Epithelial cell of prostate (primary cell): ENCODE measurements around the gene RAPGEF5.
A peak's percentile ranks its signal among the peaks of the same experiment; 100 is the strongest.

Experiments used
- DNase-seq: peaks from one replicate; pipeline ENCODE4 v3.0.0-alpha.2; 2011; ENCODE audit warnings: low read depth, low spot score
- H3K27ac ChIP-seq: fragments of 450-650 bp; 2 replicates; pipeline ENCODE4 v1.5.1; 2017; ENCODE audit warnings: mild to moderate bottlenecking

RAPGEF5 gene, protein sequence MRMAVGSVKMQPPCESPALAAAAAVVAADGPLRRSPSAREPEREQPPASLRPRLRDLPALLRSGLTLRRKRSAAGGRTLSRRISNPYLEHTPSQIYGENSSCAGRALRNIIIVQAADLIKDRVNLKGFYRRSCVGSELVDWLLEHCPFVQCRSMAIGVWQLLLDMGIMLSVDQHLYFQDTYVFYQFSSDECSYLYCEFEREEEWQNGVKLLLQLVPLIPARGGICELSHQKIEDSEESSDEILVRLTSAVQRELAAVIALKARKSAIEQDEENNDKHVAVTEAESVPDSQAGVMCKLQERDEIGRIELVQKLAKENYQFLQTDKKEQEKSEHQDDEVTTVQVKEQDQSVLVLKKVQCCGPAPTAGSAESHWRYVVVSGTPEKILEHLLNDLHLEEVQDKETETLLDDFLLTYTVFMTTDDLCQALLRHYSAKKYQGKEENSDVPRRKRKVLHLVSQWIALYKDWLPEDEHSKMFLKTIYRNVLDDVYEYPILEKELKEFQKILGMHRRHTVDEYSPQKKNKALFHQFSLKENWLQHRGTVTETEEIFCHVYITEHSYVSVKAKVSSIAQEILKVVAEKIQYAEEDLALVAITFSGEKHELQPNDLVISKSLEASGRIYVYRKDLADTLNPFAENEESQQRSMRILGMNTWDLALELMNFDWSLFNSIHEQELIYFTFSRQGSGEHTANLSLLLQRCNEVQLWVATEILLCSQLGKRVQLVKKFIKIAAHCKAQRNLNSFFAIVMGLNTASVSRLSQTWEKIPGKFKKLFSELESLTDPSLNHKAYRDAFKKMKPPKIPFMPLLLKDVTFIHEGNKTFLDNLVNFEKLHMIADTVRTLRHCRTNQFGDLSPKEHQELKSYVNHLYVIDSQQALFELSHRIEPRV

GRCh38 chr7:22356701-22357310 lies at the start of gene RAPGEF5:
Gene RAPGEF5, minus strand, starts transcription at chr7:22357154. Its CDS starts 94 bp downstream, at chr7:22357060.
- peak within 1 kb of the TSS; percentile 92 for H3K27ac ChIP-seq
- no peak for DNase-seq

DNA sequence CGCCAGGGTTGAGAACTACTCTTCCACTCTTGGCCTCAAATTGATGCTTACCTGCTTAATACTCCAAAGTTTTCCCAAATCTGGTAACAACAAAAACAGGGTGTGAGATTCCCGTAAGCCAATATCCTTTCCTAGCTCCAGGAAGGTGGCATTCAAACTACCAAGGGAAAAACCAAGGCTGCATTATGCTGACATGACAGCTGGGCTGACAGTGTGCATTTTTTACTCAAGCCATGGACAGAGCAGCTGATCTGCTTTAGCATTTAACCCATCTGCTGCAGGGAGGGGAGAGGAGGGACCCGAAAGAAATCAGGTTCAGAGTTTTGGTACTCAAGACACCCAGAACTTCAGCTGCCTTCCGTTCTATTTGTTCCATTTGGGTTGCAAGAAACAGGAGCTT lies 49.8 kb upstream of the RAPGEF5 start:
- DNase-seq = no peak
- no peak overlapping the region for H3K27ac ChIP-seq

- no peak for DNase-seq
- no peak overlapping the region for H3K27ac ChIP-seq
Measured at GRCh38 chr7:22404421-22405023, 47.6 kb upstream of the RAPGEF5 start.

GRCh38 chr7:22403344-22403743 lies 46.4 kb upstream of the RAPGEF5 start:
- no peak overlapping the region for H3K27ac ChIP-seq
- DNase-seq = no peak

- no peak for DNase-seq
- no peak overlapping the region for H3K27ac ChIP-seq
Measured at GRCh38 chr7:22402250-22402649, 45.3 kb upstream of the RAPGEF5 start.

DNA sequence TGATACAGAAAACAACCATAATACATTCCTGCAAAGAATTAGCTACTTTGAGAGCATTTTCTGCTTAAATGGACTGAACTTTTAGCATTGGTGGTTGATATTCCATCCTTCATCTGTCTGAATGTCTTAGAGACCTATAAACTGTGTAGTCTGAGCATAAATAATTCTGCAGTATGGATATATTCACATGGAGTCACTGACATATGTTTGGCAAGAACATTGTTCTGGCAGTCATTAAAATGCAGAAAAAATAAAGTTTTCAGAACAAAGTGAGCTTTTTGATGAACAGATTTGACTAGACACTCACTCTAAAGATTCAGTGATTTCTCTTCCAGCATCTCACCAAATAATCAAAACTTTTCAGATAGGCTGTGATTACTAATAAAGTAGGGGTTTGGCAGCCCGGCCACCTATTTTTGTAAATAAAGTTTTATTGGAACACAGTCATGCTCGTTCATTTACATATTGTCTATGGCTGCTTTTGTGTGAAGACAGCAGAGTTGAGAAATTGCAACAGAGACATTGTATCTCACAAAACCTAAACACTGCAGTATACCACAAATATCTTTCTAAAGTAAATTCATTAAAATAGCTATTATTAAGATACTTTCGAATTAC lies 44.1 kb upstream of the RAPGEF5 start:
- H3K27ac ChIP-seq = no peak overlapping the region
- no peak for DNase-seq

GRCh38 chr7:22400150-22400814 lies 43.3 kb upstream of the RAPGEF5 start:
- no peak for DNase-seq
- H3K27ac ChIP-seq = no peak overlapping the region

GRCh38 chr7:22399546-22399945 lies 42.6 kb upstream of the RAPGEF5 start:
- H3K27ac ChIP-seq = no peak overlapping the region
- no peak for DNase-seq

GRCh38 chr7:22399091-22399490 lies 42.1 kb upstream of the RAPGEF5 start:
- no peak overlapping the region for H3K27ac ChIP-seq
- DNase-seq = no peak

DNA sequence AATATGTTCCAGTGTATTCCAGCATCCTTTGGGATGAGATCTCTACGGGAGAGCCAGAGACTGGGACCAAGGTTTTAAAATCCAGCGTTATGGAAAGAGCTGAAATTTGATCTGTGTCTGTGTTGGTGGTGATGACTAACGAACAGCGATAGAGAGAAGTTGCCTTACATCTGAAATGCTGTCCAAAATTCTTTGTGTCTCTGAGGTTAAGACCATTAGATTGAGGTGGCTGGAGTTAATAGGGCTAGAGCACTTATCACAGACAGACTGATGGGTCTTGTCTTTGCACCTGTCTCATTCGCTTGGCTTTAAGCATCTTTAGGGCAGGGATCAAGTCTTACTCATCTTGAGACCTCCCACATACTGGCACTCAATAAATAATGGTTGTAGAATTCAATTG lies 41.0 kb upstream of the RAPGEF5 start:
- no peak for DNase-seq
- H3K27ac ChIP-seq = no peak overlapping the region

DNA sequence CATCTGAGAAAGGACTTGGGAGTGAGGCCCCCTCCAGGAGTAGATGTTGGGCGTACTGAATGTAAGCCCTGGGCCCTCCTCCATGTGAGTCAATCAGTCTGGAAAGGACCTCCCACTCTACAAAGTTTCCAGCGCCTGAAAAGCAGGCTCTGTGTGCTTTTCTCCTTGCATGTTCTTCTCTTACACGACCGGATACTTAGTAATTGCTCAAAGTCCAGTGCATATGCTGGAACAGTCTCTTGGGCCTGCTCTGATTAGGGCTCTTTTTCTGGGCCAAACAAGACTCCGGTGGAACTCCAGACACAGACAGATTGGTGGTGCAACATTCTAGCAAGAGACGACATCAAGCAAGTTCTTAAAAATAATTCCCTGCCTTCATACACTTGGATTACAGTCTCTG lies 38.3 kb upstream of the RAPGEF5 start:
- no peak for DNase-seq
- H3K27ac ChIP-seq = no peak overlapping the region

DNA sequence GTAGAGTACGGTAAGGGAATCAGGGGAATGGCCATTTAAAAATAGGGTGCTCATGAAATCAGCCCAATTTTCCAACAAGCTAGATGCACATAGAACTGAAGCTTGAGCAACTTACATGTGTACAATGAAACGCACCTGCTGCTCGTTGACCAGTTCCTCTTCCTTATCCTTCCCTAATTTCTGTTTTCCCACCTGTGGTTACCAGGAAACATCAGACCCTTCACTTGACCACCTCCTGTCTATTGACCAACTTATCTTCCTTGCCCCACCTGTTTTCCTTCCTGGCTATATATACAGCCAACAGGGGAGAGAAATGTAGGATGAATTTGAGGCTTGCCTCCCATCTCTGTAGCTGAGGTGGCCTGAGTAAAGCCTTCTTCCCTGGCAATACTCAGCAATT lies 37.8 kb upstream of the RAPGEF5 start:
- no peak overlapping the region for H3K27ac ChIP-seq
- DNase-seq = no peak

DNA sequence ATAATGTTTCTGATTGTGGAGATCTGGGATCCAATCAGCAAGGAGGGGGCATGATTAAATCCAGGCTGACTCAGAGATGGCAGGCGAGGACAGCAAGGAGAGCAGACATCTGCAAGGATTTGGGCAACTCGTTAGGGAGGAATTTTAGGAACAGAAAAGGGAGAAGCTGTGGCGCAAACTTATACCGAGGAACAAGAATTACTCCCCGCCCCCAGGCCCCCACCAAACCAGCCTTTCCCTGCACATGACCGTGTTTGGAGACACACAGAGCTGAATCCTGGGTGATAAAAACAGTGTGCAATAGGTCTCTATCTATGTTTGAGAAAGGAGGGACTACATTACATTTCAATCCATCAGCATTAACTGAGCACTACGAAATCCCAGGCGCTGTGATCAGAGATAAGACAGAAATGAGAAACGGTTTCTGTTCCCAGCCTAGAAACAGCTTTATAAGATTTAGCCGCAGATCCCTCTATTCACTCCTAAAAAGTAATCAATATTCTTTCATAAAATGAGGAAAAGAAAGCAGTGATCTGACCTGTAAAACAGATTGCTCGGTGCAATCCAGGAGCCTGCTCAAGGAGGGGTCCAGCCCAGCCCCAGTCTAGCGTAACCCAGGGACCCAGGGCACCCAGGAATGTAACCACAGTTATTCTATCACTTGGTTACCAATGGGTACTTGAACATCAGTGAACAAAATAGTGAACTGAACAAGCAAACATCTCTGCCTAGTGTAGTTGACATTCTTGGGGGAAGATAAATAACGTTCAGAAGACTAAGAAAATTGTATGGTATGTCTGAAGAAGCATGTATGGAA lies 37.2 kb upstream of the RAPGEF5 start:
- H3K27ac ChIP-seq = no peak overlapping the region
- no peak for DNase-seq

DNA sequence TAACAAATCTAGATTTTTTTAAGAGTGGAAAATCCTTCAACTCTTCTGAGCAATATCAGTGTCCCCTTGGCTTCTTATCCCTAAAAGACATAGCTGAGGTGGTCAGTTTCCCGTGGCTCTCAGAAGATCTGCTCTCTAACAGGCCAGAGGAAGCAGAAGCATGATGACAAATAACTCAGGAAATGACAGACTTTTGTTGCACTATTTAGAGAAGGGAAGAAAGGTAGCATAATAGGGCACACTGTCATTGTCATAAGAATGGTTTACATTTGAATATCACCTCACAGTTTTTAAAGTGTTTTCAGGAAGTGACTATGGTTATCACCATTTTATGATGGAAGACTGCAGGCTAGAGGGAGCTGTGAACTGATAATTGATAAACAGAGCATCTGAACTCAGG lies 33.6 kb upstream of the RAPGEF5 start:
- no peak for DNase-seq
- no peak overlapping the region for H3K27ac ChIP-seq

GRCh38 chr7:22389892-22390291 lies 32.9 kb upstream of the RAPGEF5 start:
- DNase-seq = no peak
- no peak overlapping the region for H3K27ac ChIP-seq

- DNase-seq = no peak
- no peak overlapping the region for H3K27ac ChIP-seq
Measured at GRCh38 chr7:22387583-22387982, 30.6 kb upstream of the RAPGEF5 start.

- no peak for DNase-seq
- no peak overlapping the region for H3K27ac ChIP-seq
Measured at GRCh38 chr7:22386865-22387264, 29.9 kb upstream of the RAPGEF5 start.

- no peak overlapping the region for H3K27ac ChIP-seq
- DNase-seq = no peak
Measured at GRCh38 chr7:22386206-22386858, 29.4 kb upstream of the RAPGEF5 start.
